HepG2 (cell line): ENCODE results near the gene GTF3A. TPM values are rescaled to one million over a fixed set of nuclear protein-coding genes. Genes with fewer than 3 reads are reported as not detected.

Experiments
- ATAC-seq: fragments of 200-7000 bp; cut with Tn5 transposase; 3 replicates; pipeline ENCODE4 v1.9.1; 2020; ENCODE audit warnings: mild to moderate bottlenecking, moderate library complexity
- BruUV-seq: library from RNA; stranded (reverse); fragments of 400-500 nt; replicated peaks from 2 replicates; lab custom pipeline; 2021; lab: Mats Ljungman, UMichigan
- CTCF ChIA-PET: fragments of 300-600 bp; formaldehyde crosslinking; extraction: SDS; loops from one replicate; lab custom pipeline; 2021; ENCODE audit warnings: low total read pairs, inconsistent platforms, low intra/inter-chr PET ratio; lab: Yijun Ruan, JAX
- POLR2A ChIA-PET: fragments of 350-600 bp; sonication (Branson Sonifier 250); formaldehyde crosslinking; loops from one replicate; lab custom pipeline; 2020; ENCODE audit warnings: antibody characterized with exemption, inconsistent platforms; lab: Yijun Ruan, JAX
- DNase-seq: peaks from one replicate; pipeline ENCODE4 v3.0.0-alpha.2; 2015; ENCODE audit warnings: low spot score
- FAIRE-seq: peaks from 3 replicates; lab custom pipeline; 2011; peaks lifted over from hg19 to GRCh38; lab: Jason Lieb, UNC
- H2AFZ ChIP-seq: one replicate; pipeline ENCODE4 v1.6.1; 2011; ENCODE audit warnings: low read length, inconsistent platforms
- H3K27ac ChIP-seq: fragments of 300-600 bp; 3 replicates; pipeline ENCODE4 v1.8.0; 2011; ENCODE audit warnings: mixed run types, mild to moderate bottlenecking, mixed read lengths, low read length, inconsistent platforms; ENCODE audit not compliant: insufficient read depth; ENCODE audit errors: extremely low read length
- H3K27me3 ChIP-seq, 2 experiments: fragments of 200-600 bp in 1 of 2; 2 replicates in 1 of 2; 3 replicates in 1 of 2; pipeline versions ENCODE4 v1.6.0 to v1.8.0; 2011; ENCODE audit warnings: low read length in 2 of 2, mild to moderate bottlenecking in 2 of 2, moderate library complexity in 2 of 2, inconsistent platforms in 1 of 2; ENCODE audit not compliant: insufficient read depth in 2 of 2, control insufficient read depth in 1 of 2
- H3K36me3 ChIP-seq, 2 experiments: fragments of 200-600 bp in 1 of 2; replicated peaks in 1 of 2; 2 replicates in 1 of 2; 3 replicates in 1 of 2; pipeline versions ENCODE4 v1.5.1 to v1.8.0; 2011; ENCODE audit warnings: low read length in 2 of 2, inconsistent platforms in 1 of 2; ENCODE audit not compliant: insufficient read depth in 2 of 2, control insufficient read depth in 1 of 2
- H3K4me1 ChIP-seq: 2 replicates; pipeline ENCODE4 v1.5.1; 2012; ENCODE audit warnings: low read length, inconsistent platforms; ENCODE audit not compliant: insufficient read depth
- H3K4me2 ChIP-seq: 2 replicates; pipeline ENCODE4 v1.6.0; 2011; ENCODE audit warnings: low read depth, low read length, inconsistent platforms
- H3K4me3 ChIP-seq, 3 experiments: fragments of 200-600 bp in 1 of 3; sonication (generic), shearing (Covaris generic) in 1 of 3; replicated peaks in 1 of 3; 2 replicates each; pipeline ENCODE4 v1.5.1; 2011 to 2016; ENCODE audit warnings: low read length in 3 of 3, inconsistent platforms in 2 of 3, low read depth in 2 of 3, mild to moderate bottlenecking in 2 of 3, control low read depth in 1 of 3, mixed read lengths in 1 of 3; ENCODE audit not compliant: insufficient read depth in 1 of 3
- H3K79me2 ChIP-seq: one replicate; pipeline ENCODE4 v1.6.1; 2011; ENCODE audit warnings: low read length, inconsistent platforms; ENCODE audit not compliant: insufficient read depth
- H3K9ac ChIP-seq: 2 replicates; pipeline ENCODE4 v1.6.0; 2011; ENCODE audit warnings: mild to moderate bottlenecking, low read depth, low read length, inconsistent platforms; ENCODE audit not compliant: insufficient read depth
- H3K9me3 ChIP-seq: 2 replicates; pipeline ENCODE4 v1.5.1; 2012; ENCODE audit warnings: mild to moderate bottlenecking, low read length
- H4K20me1 ChIP-seq: 2 replicates; pipeline ENCODE4 v1.6.0; 2011; ENCODE audit warnings: inconsistent platforms, mild to moderate bottlenecking, low read length, moderate library complexity; ENCODE audit not compliant: insufficient read depth
- HNRNPUL1 ChIP-seq: fragments of 200-400 bp; formaldehyde crosslinking; IDR thresholded peaks from 2 replicates; pipeline ENCODE4 v1.6.1; 2017; ENCODE audit warnings: low read depth, mild to moderate bottlenecking, low read length, moderate library complexity
- KMT2A ChIP-seq: sonication (generic); formaldehyde crosslinking; IDR thresholded peaks from 2 replicates; pipeline ENCODE4 v1.4.0; 2020; ENCODE audit warnings: missing genetic modification reagents
- MLX ChIP-seq: IDR thresholded peaks from 2 replicates; pipeline ENCODE4 v1.6.1; 2016
- RAD21 ChIP-seq: fragments of 450-650 bp; formaldehyde crosslinking; IDR thresholded peaks from 2 replicates; pipeline ENCODE4 v1.5.0; 2020; ENCODE audit warnings: mild to moderate bottlenecking
- STAG1 ChIP-seq: sonication (generic); formaldehyde crosslinking; IDR thresholded peaks from 2 replicates; pipeline ENCODE4 v1.4.0; 2020; ENCODE audit warnings: missing genetic modification reagents
- ZBTB7A ChIP-seq: sonication (generic); formaldehyde crosslinking; IDR thresholded peaks from 2 replicates; pipeline ENCODE4 v1.8.0; 2022; ENCODE audit warnings: mild to moderate bottlenecking, missing genetic modification reagents
- ZKSCAN8 ChIP-seq: IDR thresholded peaks from 2 replicates; pipeline ENCODE4 v1.6.1; 2016; ENCODE audit warnings: borderline replicate concordance, missing genetic modification reagents, missing compliant biosample characterization
- ZNF207 ChIP-seq: fragments of 450-650 bp; IDR thresholded peaks from 2 replicates; pipeline ENCODE4 v1.6.1; 2016; ENCODE audit warnings: antibody characterized with exemption, borderline replicate concordance
- ZNF558 ChIP-seq: sonication (generic); formaldehyde crosslinking; IDR thresholded peaks from 2 replicates; pipeline ENCODE4 v1.9.0; 2022; ENCODE audit warnings: mild to moderate bottlenecking, missing genetic modification reagents, borderline replicate concordance
- WGBS: methylation state at CpG from one replicate; pipeline ENCODE4 v1.1.6; 2017; ENCODE audit warnings: low lambda C conversion rate; 5-methylcytosine and 5-hydroxymethylcytosine counted together
- in situ Hi-C: cut with HindIII; loops from 2 replicates; pipeline ENCODE4 v1.10.0; 2017; ENCODE audit warnings: low pct_unique_long_range_greater_than_20kb; ENCODE audit not compliant: extremely low pct_ligation_motif_present
- intact Hi-C: fragments of 100-400 bp; cut with micrococcal nuclease; formaldehyde crosslinking; loops from one replicate; pipeline ENCODE4 v1.10.0; 2022; ENCODE audit not compliant: unreplicated experiment
- polyA plus RNA-seq, 8 experiments: library from polyadenylated mRNA; depleted of rRNA in 3 of 8; stranded (reverse) in 7 of 8; unstranded in 1 of 8; fragments of >200 nt; fragmentation: Illumina TruSeq in 4 of 8; extraction: Trizol in 4 of 8; gene quantifications; 2 replicates each; pipeline versions ENCODE4 v1.2.1 to v1.2.3, GENCODE V29; 2011 to 2016; ENCODE audit warnings: low read depth in 4 of 8, missing spikeins in 1 of 8, mixed read lengths in 1 of 8; ENCODE audit not compliant: insufficient read depth in 1 of 8
- total RNA-seq, 5 experiments: library from RNA; depleted of rRNA; stranded (reverse); fragments of >200 nt; fragmentation: Illumina TruSeq; extraction: Trizol; gene quantifications; 2 replicates each; pipeline ENCODE4 v1.2.3, GENCODE V29; 2016; ENCODE audit warnings: low read depth in 1 of 5
- TF ChIP-seq, protein P1 (sequence below): sonication (generic); formaldehyde crosslinking; IDR thresholded peaks from 2 replicates; pipeline ENCODE4 v1.8.0; 2023; ENCODE audit warnings: mild to moderate bottlenecking, missing genetic modification reagents
- TF ChIP-seq, protein P2 (sequence below): sonication (generic); formaldehyde crosslinking; IDR thresholded peaks from 2 replicates; pipeline ENCODE4 v1.4.0; 2020; ENCODE audit warnings: mild to moderate bottlenecking, missing genetic modification reagents

The GTF3A gene
- total and polyA plus RNA-seq, 2 of the 13 experiments (the other 11 are each of a cell fraction or from before 2014, with no cell fraction given): 42.1 to 176 TPM

DNA sequence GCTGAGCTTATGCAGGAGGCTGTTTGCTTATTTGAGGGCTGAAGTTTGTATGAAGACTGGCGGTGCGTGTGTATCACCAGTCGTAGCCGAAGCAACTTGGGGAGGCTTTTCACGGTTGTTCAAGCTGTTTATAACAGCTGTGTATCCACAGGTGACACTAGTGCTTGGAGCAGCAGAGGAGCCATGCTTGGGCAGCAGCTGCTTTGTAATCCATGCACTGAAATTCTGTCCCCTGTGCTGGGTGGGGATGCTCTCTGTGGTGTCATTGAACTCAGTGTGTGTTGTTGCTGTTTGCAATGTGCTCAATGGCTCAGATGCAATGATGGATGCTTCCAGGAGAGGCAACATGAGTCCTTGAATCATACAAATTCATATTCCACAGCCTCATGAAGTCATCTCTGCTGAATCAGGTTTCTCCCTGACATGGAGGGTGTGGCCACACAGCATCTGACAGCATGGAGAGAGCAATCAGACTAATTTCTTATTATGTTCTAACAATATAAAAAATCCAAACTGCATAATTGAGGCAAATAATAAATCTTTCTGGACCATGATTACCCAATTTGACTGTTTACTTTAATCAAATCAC lies 18.8 kb upstream of the GTF3A start:
- Histone ChIP-seq H3K27ac (no peak overlapping the region), H3K4me3 (no peak overlapping the region), H4K20me1 (no peaks in the 10 kb centered on the region), H3K4me1 (peaks cover 65% of the 10 kb centered on the region), H3K36me3 (no peaks in the 10 kb centered on the region), H2AFZ (no peak overlapping the region), H3K79me2 (no peaks in the 10 kb centered on the region), H3K4me2 (no peak overlapping the region), H3K27me3 (no peaks in the 10 kb centered on the region), H3K9me3 (no peaks in the 10 kb centered on the region), H3K9ac (no peak overlapping the region)
- CTCF ChIA-PET: interaction anchor here (0.8 to 1.9 kb wide), 4 partner anchors 21 to 421 kb away, joined by 4 to 8 read pairs (median 4); no protein-coding TSS in a partner anchor
- 0 out of 2 replicates have a peak, but pooled peaks have one; percentile 30 for TF ChIP-seq ZNF558 (CRISPR knock-in tag)
- no peak for TF ChIP-seq ZKSCAN8
- intact Hi-C loops (no loop called here), in situ Hi-C loops (no loop called here)
- no peak for FAIRE-seq
- 97% methylated on average over 5 of the region's 5 CpGs for WGBS
- POLR2A ChIA-PET: interaction anchor here (0.8 to 3.6 kb wide), 5 partner anchors 9 to 421 kb away, joined by 3 to 38 read pairs (median 6); partner anchors contain the start of genes GTF3A and MTIF3
- DNase-seq: no peak
- BruUV-seq: no TSS peak
- no peak for ATAC-seq

GRCh38 chr13:27406178-27406939 lies 18.1 kb upstream of the GTF3A start:
- DNase-seq (peak; percentile 43), FAIRE-seq (peak; percentile 81), ATAC-seq (no peak)
- Histone ChIP-seq H3K27me3 (no peaks in the 10 kb centered on the region), H3K9me3 (no peaks in the 10 kb centered on the region), H3K9ac (no peak overlapping the region), H3K27ac (no peak overlapping the region), H3K4me2 (no peak overlapping the region), H3K36me3 (no peaks in the 10 kb centered on the region), H3K79me2 (no peaks in the 10 kb centered on the region), H3K4me1 (peaks cover 59% of the 10 kb centered on the region), H3K4me3 (no peak overlapping the region), H2AFZ (no peak overlapping the region), H4K20me1 (no peaks in the 10 kb centered on the region)
- in situ Hi-C loops (no loop called here), intact Hi-C loops (no loop called here)
- ChIA-PET POLR2A (interaction anchor here (1.2 to 3.6 kb wide), 4 partner anchors 10 to 420 kb away, joined by 3 to 38 read pairs (median 10); partner anchors contain the start of gene GTF3A), CTCF (interaction anchor here (0.8 to 1.9 kb wide), 4 partner anchors 20 to 420 kb away, joined by 4 to 8 read pairs (median 4); no protein-coding TSS in a partner anchor)
- 94% methylated on average over 12 of the region's 12 CpGs for WGBS
- no TSS peak for BruUV-seq
- TF ChIP-seq STAG1 (peak; percentile 62), KMT2A (CRISPR knock-in tag) (no peak), RAD21 (CRISPR knock-in tag) (peak; percentile 35; the same call in 1 of the 2 replicates), ZBTB7A (CRISPR knock-in tag) (no peak), ZNF207 (no peak), HNRNPUL1 (no peak), MLX (CRISPR knock-in tag) (no peak)
- TF ChIP-seq, protein P1, sequence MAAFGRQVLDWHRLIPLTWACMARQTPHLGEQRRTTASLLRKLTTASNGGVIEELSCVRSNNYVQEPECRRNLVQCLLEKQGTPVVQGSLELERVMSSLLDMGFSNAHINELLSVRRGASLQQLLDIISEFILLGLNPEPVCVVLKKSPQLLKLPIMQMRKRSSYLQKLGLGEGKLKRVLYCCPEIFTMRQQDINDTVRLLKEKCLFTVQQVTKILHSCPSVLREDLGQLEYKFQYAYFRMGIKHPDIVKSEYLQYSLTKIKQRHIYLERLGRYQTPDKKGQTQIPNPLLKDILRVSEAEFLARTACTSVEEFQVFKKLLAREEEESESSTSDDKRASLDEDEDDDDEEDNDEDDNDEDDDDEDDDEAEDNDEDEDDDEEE (CRISPR knock-in tag): no peak
- TF ChIP-seq, protein P2, sequence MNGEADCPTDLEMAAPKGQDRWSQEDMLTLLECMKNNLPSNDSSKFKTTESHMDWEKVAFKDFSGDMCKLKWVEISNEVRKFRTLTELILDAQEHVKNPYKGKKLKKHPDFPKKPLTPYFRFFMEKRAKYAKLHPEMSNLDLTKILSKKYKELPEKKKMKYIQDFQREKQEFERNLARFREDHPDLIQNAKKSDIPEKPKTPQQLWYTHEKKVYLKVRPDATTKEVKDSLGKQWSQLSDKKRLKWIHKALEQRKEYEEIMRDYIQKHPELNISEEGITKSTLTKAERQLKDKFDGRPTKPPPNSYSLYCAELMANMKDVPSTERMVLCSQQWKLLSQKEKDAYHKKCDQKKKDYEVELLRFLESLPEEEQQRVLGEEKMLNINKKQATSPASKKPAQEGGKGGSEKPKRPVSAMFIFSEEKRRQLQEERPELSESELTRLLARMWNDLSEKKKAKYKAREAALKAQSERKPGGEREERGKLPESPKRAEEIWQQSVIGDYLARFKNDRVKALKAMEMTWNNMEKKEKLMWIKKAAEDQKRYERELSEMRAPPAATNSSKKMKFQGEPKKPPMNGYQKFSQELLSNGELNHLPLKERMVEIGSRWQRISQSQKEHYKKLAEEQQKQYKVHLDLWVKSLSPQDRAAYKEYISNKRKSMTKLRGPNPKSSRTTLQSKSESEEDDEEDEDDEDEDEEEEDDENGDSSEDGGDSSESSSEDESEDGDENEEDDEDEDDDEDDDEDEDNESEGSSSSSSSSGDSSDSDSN (CRISPR knock-in tag): no peak
